ENCODE measurements around the gene FSTL4. TPM values are rescaled to one million over a fixed set of nuclear protein-coding genes. Genes with fewer than 3 reads are reported as not detected.

Gene FSTL4
- polyA plus RNA-seq, 3 donors = not detected

- H3K27ac ChIP-seq (ENCODE audit: low read depth in 1 of 2, low read length in 2 of 2) = no peak overlapping the region
- H3K36me3 ChIP-seq (replicated peaks in 1 of 2; ENCODE audit: control insufficient read depth in 1 of 2, insufficient read depth in 2 of 2, low read length in 2 of 2) = no peaks in the 10 kb centered on the region
- H3K27me3 Mint-ChIP-seq (ENCODE audit: low read depth in 3 of 3) = peaks cover 8 to 17% (median 8%) of the 10 kb centered on the region in 3 donors
- peak overlapping the region in 1 of 7 donors; percentile 1 for H3K27ac Mint-ChIP-seq
- H3K79me2 ChIP-seq (ENCODE audit: insufficient read depth, low read length) = no peaks in the 10 kb centered on the region
- no peak overlapping the region for H3K4me3 Mint-ChIP-seq
- H3K9me3 Mint-ChIP-seq = no peaks in the 10 kb centered on the region
- no peak overlapping the region for H2AFZ ChIP-seq (ENCODE audit: insufficient read depth, low read depth, low read length, poor library complexity, severe bottlenecking)
- no peak overlapping the region for H3K4me3 ChIP-seq (replicated peaks in 1 of 3; ENCODE audit: low read depth in 2 of 3, low read length in 3 of 3)
- no peak overlapping the region for H3K9ac ChIP-seq (ENCODE audit: insufficient read depth, low read length, poor library complexity, severe bottlenecking)
- H3K27me3 ChIP-seq (ENCODE audit: control insufficient read depth in 2 of 2, insufficient read depth in 2 of 2, low read length in 2 of 2) = peaks cover 0 to 3% of the 10 kb centered on the region in 2 donors
- H4K20me1 ChIP-seq (ENCODE audit: insufficient read depth, low read length) = no peaks in the 10 kb centered on the region
- TF ChIP-seq CTCF (IDR thresholded peaks at IDR 0.05) = no peak
- H3K36me3 Mint-ChIP-seq = no peaks in the 10 kb centered on the region
- no peaks in the 10 kb centered on the region for H3K9me3 ChIP-seq (replicated peaks in 1 of 2; ENCODE audit: control insufficient read depth in 1 of 2, insufficient read depth in 1 of 2, low read length in 2 of 2)
- WGBS (ENCODE audit: insufficient coverage) = 93% methylated on average over 7 of the region's 7 CpGs
- H3K4me1 ChIP-seq (ENCODE audit: control insufficient read depth in 1 of 2, insufficient read depth in 2 of 2, low read length in 2 of 2) = no peaks in the 10 kb centered on the region
- H3K4me1 Mint-ChIP-seq = no peaks in the 10 kb centered on the region
- no peak overlapping the region for H3K4me2 ChIP-seq (replicated peaks; ENCODE audit: extremely low read depth, low read length, poor library complexity, severe bottlenecking)
- no peak for DNase-seq
- intact Hi-C loops (cut with micrococcal nuclease) = no loop called here
Observed at GRCh38 chr5:133511653-133512235, 100.6 kb downstream of the FSTL4 start.

GRCh38 chr5:133510634-133511262 is 101.6 kb downstream of the FSTL4 start:
- Mint-ChIP-seq H3K4me1 (no peaks in the 10 kb centered on the region), H3K27me3 (ENCODE audit: low read depth in 3 of 3) (peaks cover 8 to 11% (median 8%) of the 10 kb centered on the region in 3 donors), H3K36me3 (no peaks in the 10 kb centered on the region), H3K27ac (no peak overlapping the region), H3K4me3 (no peak overlapping the region), H3K9me3 (no peaks in the 10 kb centered on the region)
- Histone ChIP-seq H2AFZ (ENCODE audit: insufficient read depth, low read depth, low read length, poor library complexity, severe bottlenecking) (no peak overlapping the region), H3K27ac (ENCODE audit: low read depth in 1 of 2, low read length in 2 of 2) (no peak overlapping the region), H3K36me3 (replicated peaks in 1 of 2; ENCODE audit: control insufficient read depth in 1 of 2, insufficient read depth in 2 of 2, low read length in 2 of 2) (no peaks in the 10 kb centered on the region), H3K4me1 (ENCODE audit: control insufficient read depth in 1 of 2, insufficient read depth in 2 of 2, low read length in 2 of 2) (no peaks in the 10 kb centered on the region), H4K20me1 (ENCODE audit: insufficient read depth, low read length) (no peaks in the 10 kb centered on the region), H3K27me3 (ENCODE audit: control insufficient read depth in 2 of 2, insufficient read depth in 2 of 2, low read length in 2 of 2) (peaks cover 0 to 3% of the 10 kb centered on the region in 2 donors), H3K4me3 (replicated peaks in 1 of 3; ENCODE audit: low read depth in 2 of 3, low read length in 3 of 3) (no peak overlapping the region), H3K9ac (ENCODE audit: insufficient read depth, low read length, poor library complexity, severe bottlenecking) (no peak overlapping the region), H3K4me2 (replicated peaks; ENCODE audit: extremely low read depth, low read length, poor library complexity, severe bottlenecking) (no peak overlapping the region), H3K9me3 (replicated peaks in 1 of 2; ENCODE audit: control insufficient read depth in 1 of 2, insufficient read depth in 1 of 2, low read length in 2 of 2) (no peaks in the 10 kb centered on the region), H3K79me2 (ENCODE audit: insufficient read depth, low read length) (no peaks in the 10 kb centered on the region)
- 95% methylated on average over 9 of the region's 11 CpGs for WGBS (ENCODE audit: insufficient coverage)
- DNase-seq = no peak
- intact Hi-C loops (cut with micrococcal nuclease) = no loop called here
- TF ChIP-seq CTCF (IDR thresholded peaks at IDR 0.05) = no peak

All from CD14-positive monocyte (primary cell).